Measurements from ENCODE around the gene POMGNT2. TPM values are rescaled to one million over a fixed set of nuclear protein-coding genes. Genes with fewer than 3 reads are reported as not detected.

POMGNT2 gene
- total RNA-seq, 1 donor from 2014 or later, result 22.1 TPM

- no peak for DNase-seq (ENCODE audit: low read depth)
- H3K27me3 ChIP-seq (ENCODE audit: control insufficient read depth, insufficient read depth, low read length), result no peaks in the 10 kb centered on the region
- H3K36me3 ChIP-seq (ENCODE audit: control insufficient read depth, insufficient read depth, low read length), result no peaks in the 10 kb centered on the region
- TF ChIP-seq CTCF (IDR thresholded peaks at IDR 0.05; ENCODE audit: insufficient read depth, low read length, poor library complexity, severe bottlenecking), result no peak
- H3K4me3 ChIP-seq (ENCODE audit: low read depth, low read length), result no peak overlapping the region
Observed at GRCh38 chr3:43086460-43087165, 19.3 kb downstream of the POMGNT2 start.

- Histone ChIP-seq H3K4me3 (ENCODE audit: low read depth, low read length) (no peak overlapping the region), H3K36me3 (ENCODE audit: control insufficient read depth, insufficient read depth, low read length) (no peaks in the 10 kb centered on the region), H3K27me3 (ENCODE audit: control insufficient read depth, insufficient read depth, low read length) (no peaks in the 10 kb centered on the region)
- DNase-seq (ENCODE audit: low read depth), result no peak
- no peak for TF ChIP-seq CTCF (IDR thresholded peaks at IDR 0.05; ENCODE audit: insufficient read depth, low read length, poor library complexity, severe bottlenecking)
Observed at GRCh38 chr3:43082457-43082856, 23.4 kb downstream of the POMGNT2 start.

GRCh38 chr3:43081796-43082195, 24.1 kb downstream of the POMGNT2 start:
- no peak for TF ChIP-seq CTCF (IDR thresholded peaks at IDR 0.05; ENCODE audit: insufficient read depth, low read length, poor library complexity, severe bottlenecking)
- Histone ChIP-seq H3K4me3 (ENCODE audit: low read depth, low read length) (no peak overlapping the region), H3K27me3 (ENCODE audit: control insufficient read depth, insufficient read depth, low read length) (no peaks in the 10 kb centered on the region), H3K36me3 (ENCODE audit: control insufficient read depth, insufficient read depth, low read length) (no peaks in the 10 kb centered on the region)
- DNase-seq (ENCODE audit: low read depth), result no peak

GRCh38 chr3:43080726-43081568, 24.9 kb downstream of the POMGNT2 start:
- no peak for TF ChIP-seq CTCF (IDR thresholded peaks at IDR 0.05; ENCODE audit: insufficient read depth, low read length, poor library complexity, severe bottlenecking)
- no peaks in the 10 kb centered on the region for H3K27me3 ChIP-seq (ENCODE audit: control insufficient read depth, insufficient read depth, low read length)

GRCh38 chr3:43079536-43080332, 26.1 kb downstream of the POMGNT2 start:
- H3K36me3 ChIP-seq (ENCODE audit: control insufficient read depth, insufficient read depth, low read length), result no peaks in the 10 kb centered on the region
- no peak for DNase-seq (ENCODE audit: low read depth)
- TF ChIP-seq CTCF (IDR thresholded peaks at IDR 0.05; ENCODE audit: insufficient read depth, low read length, poor library complexity, severe bottlenecking), result no peak
- no peak overlapping the region for H3K4me3 ChIP-seq (ENCODE audit: low read depth, low read length)
- no peaks in the 10 kb centered on the region for H3K27me3 ChIP-seq (ENCODE audit: control insufficient read depth, insufficient read depth, low read length)

More at GRCh38 chr3:43080726-43081568, 24.9 kb downstream of the POMGNT2 start:
- no peaks in the 10 kb centered on the region for H3K36me3 ChIP-seq (ENCODE audit: control insufficient read depth, insufficient read depth, low read length)
- no peak for DNase-seq (ENCODE audit: low read depth)
- H3K4me3 ChIP-seq (ENCODE audit: low read depth, low read length), result no peak overlapping the region

Measured in kidney epithelial cell (primary cell).